Pancreas (tissue), 10 donors: ENCODE results near the gene SERPINB10. TPM values are rescaled to one million over a fixed set of nuclear protein-coding genes. Genes with fewer than 3 reads are reported as not detected.

ENCODE experiments used
- ATAC-seq, 4 donors: fragments of 200-7000 bp; cut with Tn5 transposase; one replicate each; pipeline versions ENCODE4 v1.8.0 to v1.9.1; 2020; ENCODE audit warnings: mild to moderate bottlenecking in 4 of 4, moderate library complexity in 4 of 4
- DNase-seq, 6 donors: peaks; one replicate each; pipeline ENCODE4 v3.0.0-alpha.2; 2020
- FAIRE-seq: peaks from 2 replicates; lab custom pipeline; 2012; peaks lifted over from hg19 to GRCh38; lab: Jason Lieb, UNC
- H3K27ac ChIP-seq, 4 donors: fragments of 200-600 bp; sonication (generic); 1 replicate in 3 of 4; 2 replicates in 1 of 4; pipeline versions ENCODE4 v1.5.0 to v1.8.0; 2020
- H3K27me3 ChIP-seq, 4 donors: fragments of 200-600 bp; one replicate each; pipeline ENCODE4 v1.8.0; 2021
- H3K36me3 ChIP-seq, 3 donors: fragments of 200-600 bp; sonication (generic) in 1 of 3; one replicate each; pipeline versions ENCODE4 v1.5.0 to v1.8.0; 2020 to 2021
- H3K4me1 ChIP-seq, 3 donors: fragments of 200-600 bp; one replicate each; pipeline ENCODE4 v1.8.0; 2021
- H3K4me3 ChIP-seq, 4 donors: fragments of 200-600 bp; sonication (generic) in 2 of 4; one replicate each; pipeline versions ENCODE4 v1.5.0 to v1.8.0; 2020 to 2021
- H3K9me3 ChIP-seq, 4 donors: fragments of 200-600 bp; one replicate each; pipeline ENCODE4 v1.8.0; 2021
- WGBS, 2 donors: extraction: QIAGEN DNeasy Blood & Tissue Kit; methylation state at CpG; one replicate each; pipeline ENCODE4 v1.1.7; 2013; 5-methylcytosine and 5-hydroxymethylcytosine counted together
- intact Hi-C, 3 donors: fragments of 100-400 bp; cut with DNase I; formaldehyde crosslinking; loops; one replicate each; pipeline versions ENCODE4 v1.11.1 to v1.14.2; 2022
- polyA plus RNA-seq, 2 donors: library from polyadenylated mRNA; stranded (reverse); fragments of 200-250 nt; gene quantifications; one replicate each; pipeline ENCODE4 v1.2.3, GENCODE V29; 2013
- total RNA-seq, 6 donors: library from RNA; stranded (reverse); fragmentation: NEBNext Ultra II Directional in 4 of 6; extraction: Animal tissue kit (Norgen Biotek cat#: 25700) in 4 of 6; gene quantifications; one replicate each; pipeline versions ENCODE4 v1.2.1 to v1.2.4, GENCODE V29; 2021 to 2023
- TF ChIP-seq, protein P1 (sequence below), 4 donors: fragments of 200-600 bp; sonication (generic) in 3 of 4; IDR thresholded peaks; one replicate each; pipeline versions ENCODE4 v1.5.0 to v1.8.0; 2021; ENCODE audit warnings: antibody characterized with exemption in 4 of 4
- donor health status: healthy with polysubstance abuse.
- donor health status: DM: no; HTN: no; CAD: no; lungs with moderate emphysema.
- donor health status: DM: no; HTN: no; CAD: no.
- donor health status: control.
- donor health status: control.
- donor health status: Bipolar disorder and iron deficiency.
- donor health status: DM: yes; HTN: yes; CAD: no.
- donor health status: DM: no; HTN: no; CAD: no.
- donor health status: DM: no; HTN: no; CAD: no.
- donor health status: DM: yes; HTN: yes; CAD: no.

Gene SERPINB10
- total and polyA plus RNA-seq, 8 donors, result not detected

DNA sequence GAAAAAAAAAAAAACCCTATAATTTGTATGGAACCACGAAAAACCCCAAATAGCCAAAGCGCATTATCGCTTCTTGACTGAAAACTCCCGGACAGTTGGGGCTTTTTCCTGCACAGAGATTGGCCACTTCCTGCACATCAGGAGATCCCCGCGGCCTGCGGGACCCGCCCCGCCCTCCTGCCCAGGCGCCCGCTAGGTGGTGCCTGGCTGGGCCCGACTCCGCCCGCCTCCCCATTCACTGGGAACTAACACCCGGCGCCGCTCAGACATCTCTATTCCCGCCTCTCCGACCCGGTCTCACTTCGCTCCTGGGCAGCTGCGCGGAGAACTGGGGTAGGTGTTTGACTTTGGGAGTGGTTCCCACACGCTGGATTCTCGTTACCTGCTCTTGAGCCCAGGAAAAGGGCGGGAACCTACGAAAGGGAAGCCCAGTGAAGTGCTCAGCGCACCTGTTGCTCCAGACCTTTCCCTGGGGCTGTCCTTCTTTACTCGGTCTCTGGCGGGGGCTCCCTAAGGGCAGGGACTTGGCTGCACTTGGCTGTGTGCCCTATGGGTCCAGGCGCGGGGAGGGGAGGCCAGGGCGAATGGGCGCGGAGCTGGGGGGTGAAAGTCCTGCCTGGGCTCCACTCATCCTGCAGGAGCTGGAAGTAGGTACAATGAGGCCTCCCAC, 41.4 kb downstream of the SERPINB10 start, which contains the start of gene HMSD:
Gene HMSD (plus strand): TSS at position 234 of the 670 bp plus-strand sequence. CDS start 4,155 bp downstream, outside the sequence.
- H3K4me3 ChIP-seq, result peak within 1 kb of the TSS in 2 of 4 donors; percentile 3 to 32
- no peak within 1 kb of the TSS for H3K27ac ChIP-seq
- DNase-seq (peak; percentile 29 to 82 (median 50)), ATAC-seq (peak; percentile 82 to 100 (median 94)), FAIRE-seq (no peak)
- H3K4me1 ChIP-seq, result no peaks in the 10 kb centered on the region
- TF ChIP-seq, protein P1, sequence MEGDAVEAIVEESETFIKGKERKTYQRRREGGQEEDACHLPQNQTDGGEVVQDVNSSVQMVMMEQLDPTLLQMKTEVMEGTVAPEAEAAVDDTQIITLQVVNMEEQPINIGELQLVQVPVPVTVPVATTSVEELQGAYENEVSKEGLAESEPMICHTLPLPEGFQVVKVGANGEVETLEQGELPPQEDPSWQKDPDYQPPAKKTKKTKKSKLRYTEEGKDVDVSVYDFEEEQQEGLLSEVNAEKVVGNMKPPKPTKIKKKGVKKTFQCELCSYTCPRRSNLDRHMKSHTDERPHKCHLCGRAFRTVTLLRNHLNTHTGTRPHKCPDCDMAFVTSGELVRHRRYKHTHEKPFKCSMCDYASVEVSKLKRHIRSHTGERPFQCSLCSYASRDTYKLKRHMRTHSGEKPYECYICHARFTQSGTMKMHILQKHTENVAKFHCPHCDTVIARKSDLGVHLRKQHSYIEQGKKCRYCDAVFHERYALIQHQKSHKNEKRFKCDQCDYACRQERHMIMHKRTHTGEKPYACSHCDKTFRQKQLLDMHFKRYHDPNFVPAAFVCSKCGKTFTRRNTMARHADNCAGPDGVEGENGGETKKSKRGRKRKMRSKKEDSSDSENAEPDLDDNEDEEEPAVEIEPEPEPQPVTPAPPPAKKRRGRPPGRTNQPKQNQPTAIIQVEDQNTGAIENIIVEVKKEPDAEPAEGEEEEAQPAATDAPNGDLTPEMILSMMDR (IDR thresholded peaks at IDR 0.05), result peak in 2 of 4 donors; percentile 15 to 33
- intact Hi-C loops, result no loop called here
- H3K27me3 ChIP-seq, result peaks cover 0 to 4% (median 0%) of the 10 kb centered on the region in 4 donors
- 7 to 10% methylated on average over 34 to 35 of the region's 35 CpGs for WGBS, 2 donors
- H3K9me3 ChIP-seq, result no peaks in the 10 kb centered on the region
- H3K36me3 ChIP-seq, result no peaks in the 10 kb centered on the region

DNA sequence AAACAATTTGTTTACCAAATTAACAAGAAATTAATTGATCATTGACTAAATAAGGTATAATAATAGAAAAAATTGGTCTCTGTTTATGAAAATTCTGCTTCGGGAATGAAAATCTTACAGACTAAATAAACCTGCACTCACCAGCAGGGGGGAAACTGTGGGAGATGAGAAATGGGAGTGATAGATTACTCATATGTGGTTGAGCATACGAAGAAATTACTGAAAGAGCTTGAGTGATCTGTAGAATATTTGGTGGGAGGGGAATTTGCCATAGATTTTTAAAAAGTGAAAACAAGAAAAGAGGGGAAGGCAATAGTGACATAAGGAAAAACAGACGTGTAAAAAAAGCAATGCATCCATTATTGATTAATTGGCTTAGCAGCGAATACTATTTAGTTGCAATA, 43.5 kb downstream of the SERPINB10 start:
- FAIRE-seq (no peak), DNase-seq (no peak), ATAC-seq (no peak)
- 73 to 74% methylated on average over 4 of the region's 4 CpGs for WGBS, 2 donors
- H3K27me3 ChIP-seq, result no peaks in the 10 kb centered on the region
- intact Hi-C loops, result no loop called here
- H3K9me3 ChIP-seq, result no peaks in the 10 kb centered on the region
- TF ChIP-seq, protein P1 (IDR thresholded peaks at IDR 0.05), result no peak
- H3K4me3 ChIP-seq, result no peak overlapping the region
- H3K36me3 ChIP-seq, result no peaks in the 10 kb centered on the region
- H3K4me1 ChIP-seq, result no peaks in the 10 kb centered on the region
- H3K27ac ChIP-seq, result no peak overlapping the region

DNA sequence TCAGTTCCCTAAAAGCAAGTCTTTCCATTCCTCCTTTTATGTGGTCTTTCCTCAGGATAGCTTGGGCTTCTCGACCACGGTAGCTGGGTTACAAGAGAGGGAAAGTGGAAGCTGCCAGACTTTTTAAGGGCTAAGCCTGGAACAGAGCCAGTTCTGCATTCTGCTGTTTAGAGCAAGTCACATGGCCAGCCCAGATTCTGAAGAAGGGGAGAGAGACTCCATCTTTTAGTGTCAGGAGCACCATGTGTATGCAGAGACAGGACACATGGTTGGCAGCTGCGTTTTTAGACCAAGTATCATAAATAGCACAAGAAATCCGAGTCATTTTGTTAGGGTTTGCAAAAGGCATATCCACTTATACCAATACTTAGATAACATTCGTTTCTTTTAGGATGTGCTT, 46.1 kb downstream of the SERPINB10 start:
- Histone ChIP-seq H3K9me3 (no peaks in the 10 kb centered on the region), H3K4me1 (no peaks in the 10 kb centered on the region), H3K27me3 (no peaks in the 10 kb centered on the region), H3K4me3 (no peak overlapping the region), H3K27ac (no peak overlapping the region), H3K36me3 (no peaks in the 10 kb centered on the region)
- DNase-seq (no peak), ATAC-seq (no peak), FAIRE-seq (no peak)
- 59 to 68% methylated on average over 5 of the region's 5 CpGs for WGBS, 2 donors
- TF ChIP-seq, protein P1 (IDR thresholded peaks at IDR 0.05), result no peak
- intact Hi-C loops, result no loop called here

DNA sequence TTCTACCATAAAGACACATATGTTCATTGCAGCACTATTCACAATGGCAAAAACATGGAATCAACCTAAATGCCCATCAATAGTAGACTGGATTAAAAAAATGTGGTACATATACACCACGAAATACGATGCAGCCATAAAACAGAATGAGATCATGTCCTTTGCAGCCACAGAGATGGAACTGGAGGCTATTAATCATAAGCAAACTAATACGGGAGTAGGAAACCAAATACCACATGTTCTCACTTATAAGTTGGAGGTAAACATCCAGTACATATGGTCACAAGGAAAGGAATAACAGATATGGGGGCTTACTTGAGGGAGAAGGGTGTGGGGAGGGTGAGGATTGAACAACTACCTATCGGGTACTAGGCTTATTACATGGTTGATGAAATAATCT, 49.0 kb downstream of the SERPINB10 start:
- Histone ChIP-seq H3K4me3 (no peak overlapping the region), H3K9me3 (no peaks in the 10 kb centered on the region), H3K36me3 (no peaks in the 10 kb centered on the region), H3K27me3 (no peaks in the 10 kb centered on the region), H3K27ac (no peak overlapping the region), H3K4me1 (no peaks in the 10 kb centered on the region)
- WGBS, 2 donors, result 60 to 69% methylated on average over 4 of the region's 4 CpGs
- TF ChIP-seq, protein P1 (IDR thresholded peaks at IDR 0.05), result no peak
- ATAC-seq (no peak), DNase-seq (no peak), FAIRE-seq (no peak)
- intact Hi-C loops, result no loop called here

- Histone ChIP-seq H3K27ac (no peak overlapping the region), H3K27me3 (no peaks in the 10 kb centered on the region), H3K4me1 (no peaks in the 10 kb centered on the region), H3K36me3 (no peaks in the 10 kb centered on the region), H3K4me3 (no peak overlapping the region), H3K9me3 (no peaks in the 10 kb centered on the region)
- TF ChIP-seq, protein P1 (IDR thresholded peaks at IDR 0.05), result no peak
- 50 to 68% methylated on average over 1 of the region's 1 CpG for WGBS, 2 donors
- no peak for DNase-seq
- intact Hi-C loops, result no loop called here
- no peak for ATAC-seq
- FAIRE-seq, result no peak
Measured at GRCh38 chr18:63960891-63961290, 53.1 kb downstream of the SERPINB10 start.
